HFF-Myc (cell line): ENCODE results near the gene ELAPOR1.

ENCODE experiments used
- DNase-seq: peaks from one replicate; pipeline ENCODE4 v3.0.0-alpha.2; 2011; ENCODE audit warnings: low read depth; ENCODE audit errors: extremely low read depth
- H3K4me3 ChIP-seq: replicated peaks from 2 replicates; pipeline ENCODE4 v1.5.1; 2011; ENCODE audit warnings: low read depth, mild to moderate bottlenecking, control low read depth, low read length
- CTCF ChIP-seq: IDR thresholded peaks from 2 replicates; pipeline ENCODE4 v1.5.1; 2012; ENCODE audit warnings: mild to moderate bottlenecking, low read depth, low read length, control low read depth; ENCODE audit errors: missing control alignments

Gene ELAPOR1

GRCh38 chr1:109113590-109114341, at the start of gene ELAPOR1:
TSS of gene ELAPOR1 (plus strand) at chr1:109114115. CDS start at chr1:109114184, 69 bp downstream.
- peak within 1 kb of the TSS; percentile 3; the same call in 1 of the 2 replicates for H3K4me3 ChIP-seq
- TF ChIP-seq CTCF, result no peak
- no peak for DNase-seq

GRCh38 chr1:109065137-109065536, 48.8 kb upstream of the ELAPOR1 start:
- TF ChIP-seq CTCF, result no peak
- DNase-seq, result no peak
- no peak overlapping the region for H3K4me3 ChIP-seq

GRCh38 chr1:109067883-109068282, 46.0 kb upstream of the ELAPOR1 start:
- DNase-seq, result no peak
- no peak overlapping the region for H3K4me3 ChIP-seq
- no peak for TF ChIP-seq CTCF

GRCh38 chr1:109069294-109069693, 44.6 kb upstream of the ELAPOR1 start:
- TF ChIP-seq CTCF, result no peak
- no peak for DNase-seq
- H3K4me3 ChIP-seq, result no peak overlapping the region

- H3K4me3 ChIP-seq, result peak within 1 kb of the TSS; percentile 78
- DNase-seq, result peak; percentile 71
- TF ChIP-seq CTCF, result peak; percentile 11
Observed at GRCh38 chr1:109075531-109076490, 38.1 kb upstream of the ELAPOR1 start, which contains the start of gene TAF13. TSS of gene TAF13 (minus strand) at chr1:109076003. CDS start at chr1:109075947, 56 bp downstream.

- TF ChIP-seq CTCF, result no peak
- no peak overlapping the region for H3K4me3 ChIP-seq
- no peak for DNase-seq
Observed at GRCh38 chr1:109078317-109078716, 35.6 kb upstream of the ELAPOR1 start.
